ENCODE results near the gene GPR155. TPM values are rescaled to one million over a fixed set of nuclear protein-coding genes. Genes with fewer than 3 reads are reported as not detected.
"Not testable (repeated sequence)": the region's sequence is repeated elsewhere in the genome, so short reads cannot be mapped to it uniquely, and the experiment has no call there.

GPR155 gene
- total RNA-seq, 1 experiment from 2014 or later = 14.1 TPM

DNA sequence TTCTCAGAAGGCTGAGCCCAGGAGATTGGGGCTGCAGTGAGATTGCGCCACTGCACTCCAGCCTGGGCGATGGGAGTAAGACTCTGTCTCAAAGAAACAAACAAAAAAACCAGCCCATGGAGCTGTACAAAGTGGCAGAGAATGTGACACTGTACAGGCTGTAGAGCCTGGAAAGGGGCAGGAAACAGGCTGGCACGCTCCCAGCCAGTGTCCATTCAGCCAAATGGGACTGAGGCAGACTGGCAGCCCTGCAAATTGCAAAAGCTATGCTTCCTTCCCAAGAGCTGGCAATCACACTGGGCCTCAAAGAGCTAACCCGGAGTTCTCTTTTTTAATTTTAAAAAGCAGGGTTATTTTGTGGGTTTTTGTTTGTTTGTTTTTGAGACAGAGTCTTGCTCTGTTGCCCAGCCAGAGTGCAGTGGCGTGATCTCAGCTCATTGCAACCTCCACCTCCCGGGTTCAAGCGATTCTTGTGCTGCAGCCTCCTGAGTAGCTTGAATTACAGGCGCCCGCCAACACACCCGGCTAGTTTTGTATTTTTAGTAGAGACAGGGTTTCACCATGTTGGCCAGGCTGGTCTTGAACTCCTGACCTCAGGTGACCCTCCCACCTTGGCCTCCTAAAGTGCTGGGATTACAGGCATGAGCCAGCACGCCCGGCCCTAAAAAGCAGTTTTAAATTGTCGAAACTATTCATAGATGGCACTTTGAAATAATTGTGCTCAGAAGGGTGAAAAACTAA lies 48.5 kb downstream of the GPR155 start:
- no peak for DNase-seq
- no peaks in the 10 kb centered on the region for H3K9me3 ChIP-seq (replicated peaks)
- no peak overlapping the region for H3K27ac ChIP-seq
- H3K4me3 ChIP-seq = no peak overlapping the region
- H3K4me1 ChIP-seq = peaks cover 10% of the 10 kb centered on the region
- peaks cover 2% of the 10 kb centered on the region; the same call in 1 of the 2 replicates for H3K36me3 ChIP-seq
- no peaks in the 10 kb centered on the region for H3K27me3 ChIP-seq

DNA sequence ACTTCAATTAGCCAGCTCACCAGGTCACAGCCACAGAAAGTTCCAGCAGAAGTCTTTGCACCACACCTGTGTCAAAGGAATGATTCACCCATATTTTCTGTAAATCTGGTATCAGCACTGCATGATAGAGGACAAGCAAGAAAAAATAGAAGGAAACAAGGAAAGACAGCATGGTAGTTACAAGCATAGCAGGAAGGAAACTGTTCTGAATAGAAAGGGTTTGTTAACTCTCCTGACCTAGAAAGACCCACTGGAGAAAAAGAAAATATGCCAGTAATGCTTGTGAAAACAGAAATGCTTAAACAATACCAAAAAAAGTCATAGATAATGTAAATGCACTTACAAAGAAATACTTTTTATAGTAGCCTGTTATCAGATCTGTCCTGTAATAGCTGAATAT lies 50.5 kb downstream of the GPR155 start:
- Histone ChIP-seq H3K27me3 (no peaks in the 10 kb centered on the region), H3K36me3 (peaks cover 2% of the 10 kb centered on the region; the same call in 1 of the 2 replicates), H3K27ac (no peak overlapping the region), H3K9me3 (replicated peaks) (no peaks in the 10 kb centered on the region), H3K4me1 (no peaks in the 10 kb centered on the region), H3K4me3 (no peak overlapping the region)
- no peak for DNase-seq

DNA sequence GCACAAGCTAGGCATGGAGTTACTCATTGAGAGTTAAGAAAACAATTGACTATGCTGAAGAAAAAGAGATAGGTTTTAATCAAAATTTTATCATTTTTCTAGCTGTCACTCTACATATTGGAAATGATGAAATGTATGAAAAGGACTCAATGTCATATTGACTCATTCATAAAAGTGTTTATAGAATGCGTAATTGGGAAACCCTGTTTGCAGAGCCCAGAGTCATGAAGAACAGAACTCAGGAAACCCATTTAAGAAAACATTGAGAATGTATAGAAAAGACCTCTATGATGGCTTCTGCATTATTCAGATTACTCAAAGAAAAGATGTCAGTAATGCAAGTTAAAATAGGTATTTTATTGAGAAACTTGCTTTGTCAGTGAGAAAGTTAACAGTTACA lies 54.9 kb downstream of the GPR155 start:
- no peaks in the 10 kb centered on the region for H3K4me1 ChIP-seq
- H3K27ac ChIP-seq = no peak overlapping the region
- H3K27me3 ChIP-seq = no peaks in the 10 kb centered on the region
- no peak for DNase-seq
- peaks cover 2% of the 10 kb centered on the region; the same call in 1 of the 2 replicates for H3K36me3 ChIP-seq
- no peak overlapping the region for H3K4me3 ChIP-seq
- 0 out of 2 replicates have a peak, but pooled peaks cover 6% of the 10 kb centered on the region for H3K9me3 ChIP-seq (replicated peaks)

DNA sequence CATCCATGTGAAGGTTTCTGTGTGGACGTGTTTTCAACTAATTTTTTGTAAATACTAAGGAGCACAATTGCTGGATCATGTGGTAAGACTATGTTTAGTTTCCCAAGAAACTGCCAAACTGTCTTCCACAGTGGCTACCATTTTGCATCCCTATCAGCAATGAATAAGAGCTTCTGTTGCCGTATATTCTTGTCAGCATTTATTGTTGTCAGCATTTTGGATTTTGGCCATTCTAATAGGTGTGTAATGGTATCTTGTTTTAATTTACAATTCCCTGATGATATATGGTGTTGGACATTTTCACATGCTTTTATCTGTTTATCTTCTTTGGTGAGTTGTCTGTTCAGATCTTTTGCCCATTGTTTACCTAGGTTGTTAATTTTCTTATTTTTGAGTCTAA lies 56.8 kb downstream of the GPR155 start:
- Histone ChIP-seq H3K9me3 (replicated peaks) (0 out of 2 replicates have a peak, but pooled peaks cover 6% of the 10 kb centered on the region), H3K27ac (no peak overlapping the region), H3K4me1 (no peaks in the 10 kb centered on the region), H3K27me3 (no peaks in the 10 kb centered on the region), H3K36me3 (peaks cover 3% of the 10 kb centered on the region; the same call in 1 of the 2 replicates), H3K4me3 (no peak overlapping the region)
- DNase-seq = no peak

DNA sequence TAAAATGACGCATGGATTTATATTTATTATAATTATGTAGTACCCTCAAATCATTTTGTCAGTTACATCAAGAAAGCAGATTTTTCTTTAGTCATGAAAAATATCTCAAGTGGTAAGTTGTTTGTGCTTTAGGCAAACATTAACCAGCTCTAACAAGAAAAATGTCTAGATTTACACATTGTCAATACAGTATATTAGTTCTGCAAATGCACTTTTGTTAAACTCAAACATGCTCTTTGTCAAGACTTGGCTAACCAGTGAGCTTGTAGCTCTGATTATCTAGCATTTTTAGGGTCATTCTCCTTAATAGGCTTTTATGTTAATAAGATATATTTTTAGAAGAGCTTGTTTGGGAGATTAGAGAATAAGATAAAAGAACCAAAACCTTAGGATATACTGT lies 58.6 kb downstream of the GPR155 start:
- H3K27me3 ChIP-seq = no peaks in the 10 kb centered on the region

DNA sequence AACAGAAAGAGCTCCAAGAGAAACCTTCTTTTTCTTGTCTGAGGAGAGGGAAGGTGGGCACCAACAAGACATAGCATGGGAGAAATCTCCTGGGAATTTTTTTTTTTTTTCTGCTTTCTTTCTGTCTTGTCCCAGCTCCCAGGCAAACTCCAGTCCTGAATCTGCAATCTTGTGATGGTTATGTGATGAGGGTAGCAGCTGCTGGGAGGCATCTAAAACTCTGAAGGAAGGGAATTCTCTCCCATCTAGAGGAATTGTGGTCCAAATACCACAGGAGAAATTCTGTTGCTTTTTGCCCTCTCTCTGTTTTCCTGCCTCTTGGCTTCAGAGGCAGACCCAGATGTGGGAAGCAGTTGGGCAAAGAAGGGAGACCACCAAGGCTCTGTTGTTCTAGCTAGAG lies 74.6 kb downstream of the GPR155 start:
- Histone ChIP-seq H3K27ac (no peak overlapping the region), H3K27me3 (no peaks in the 10 kb centered on the region), H3K4me3 (no peak overlapping the region), H3K9me3 (replicated peaks) (no peaks in the 10 kb centered on the region), H3K36me3 (peaks cover 3% of the 10 kb centered on the region; the same call in 1 of the 2 replicates), H3K4me1 (no peaks in the 10 kb centered on the region)
- DNase-seq = peak in 1 of 2 experiments; percentile 3

More for the DNA sequence above, 58.6 kb downstream of the GPR155 start:
- H3K27ac ChIP-seq = no peak overlapping the region
- 0 out of 2 replicates have a peak, but pooled peaks cover 3% of the 10 kb centered on the region for H3K36me3 ChIP-seq
- H3K4me1 ChIP-seq = no peaks in the 10 kb centered on the region
- no peak for DNase-seq
- H3K9me3 ChIP-seq (replicated peaks) = 0 out of 2 replicates have a peak, but pooled peaks cover 6% of the 10 kb centered on the region
- no peak overlapping the region for H3K4me3 ChIP-seq

DNA sequence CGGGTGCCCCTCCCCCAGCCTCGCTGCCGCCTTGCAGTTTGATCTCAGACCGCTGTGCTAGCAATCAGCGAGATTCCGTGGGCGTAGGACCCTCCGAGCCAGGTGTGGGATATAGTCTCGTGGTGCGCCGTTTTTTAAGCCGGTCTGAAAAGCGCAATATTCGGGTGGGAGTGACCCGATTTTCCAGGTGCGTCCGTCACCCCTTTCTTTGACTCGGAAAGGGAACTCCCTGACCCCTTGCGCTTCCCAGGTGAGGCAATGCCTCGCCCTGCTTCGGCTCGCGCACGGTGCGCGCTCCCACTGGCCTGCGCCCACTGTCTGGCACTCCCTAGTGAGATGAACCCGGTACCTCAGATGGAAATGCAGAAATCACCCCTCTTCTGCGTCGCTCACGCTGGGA lies 76.8 kb downstream of the GPR155 start:
- not testable (repeated sequence) for H3K9me3 ChIP-seq (replicated peaks); H3K4me3 ChIP-seq; DNase-seq; H3K27me3 ChIP-seq; H3K27ac ChIP-seq; H3K36me3 ChIP-seq; H3K4me1 ChIP-seq

DNA sequence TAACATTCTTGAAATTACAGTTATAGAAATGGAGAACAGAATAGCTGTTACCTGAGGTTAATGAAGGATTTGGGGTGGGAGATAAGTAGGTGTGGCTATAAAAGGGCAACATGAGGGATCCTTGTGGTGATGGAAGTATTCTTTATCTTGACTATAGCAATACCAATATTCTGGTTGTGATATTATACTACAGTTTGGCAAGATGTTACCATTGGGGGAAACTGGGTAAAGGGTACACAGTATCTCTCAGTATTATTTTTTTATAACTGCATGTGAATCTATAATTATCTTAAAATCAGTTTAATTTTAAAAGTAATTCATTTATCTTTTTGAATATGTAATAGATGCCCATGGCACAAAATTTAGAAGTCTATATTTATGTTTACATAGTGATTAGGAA lies 83.2 kb downstream of the GPR155 start:
- no peaks in the 10 kb centered on the region for H3K36me3 ChIP-seq
- H3K4me3 ChIP-seq = no peak overlapping the region
- H3K27me3 ChIP-seq = no peaks in the 10 kb centered on the region
- no peaks in the 10 kb centered on the region for H3K4me1 ChIP-seq
- no peak overlapping the region for H3K27ac ChIP-seq
- no peaks in the 10 kb centered on the region for H3K9me3 ChIP-seq (replicated peaks)
- DNase-seq = no peak

DNA sequence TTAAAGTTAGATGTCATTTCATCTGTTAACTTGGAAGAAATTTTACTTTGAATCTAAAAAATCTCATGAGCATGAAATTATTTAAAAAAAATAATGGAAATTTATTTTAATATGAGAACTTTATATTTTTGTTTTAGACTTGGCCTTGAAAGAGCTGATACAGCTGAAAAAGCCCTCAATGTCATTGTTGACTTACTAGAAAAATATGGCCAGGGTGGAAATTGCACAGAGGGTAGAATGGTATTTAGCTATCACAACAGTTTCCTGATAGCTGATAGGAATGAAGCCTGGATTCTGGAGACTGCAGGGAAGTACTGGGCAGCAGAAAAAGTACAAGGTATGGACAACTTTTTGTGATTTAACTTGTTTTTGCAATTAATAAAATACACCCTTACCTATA lies 86.0 kb downstream of the GPR155 start:
- Histone ChIP-seq H3K27ac (no peak overlapping the region), H3K9me3 (replicated peaks) (no peaks in the 10 kb centered on the region), H3K36me3 (no peaks in the 10 kb centered on the region), H3K27me3 (no peaks in the 10 kb centered on the region), H3K4me3 (no peak overlapping the region), H3K4me1 (no peaks in the 10 kb centered on the region)
- no peak for DNase-seq

DNA sequence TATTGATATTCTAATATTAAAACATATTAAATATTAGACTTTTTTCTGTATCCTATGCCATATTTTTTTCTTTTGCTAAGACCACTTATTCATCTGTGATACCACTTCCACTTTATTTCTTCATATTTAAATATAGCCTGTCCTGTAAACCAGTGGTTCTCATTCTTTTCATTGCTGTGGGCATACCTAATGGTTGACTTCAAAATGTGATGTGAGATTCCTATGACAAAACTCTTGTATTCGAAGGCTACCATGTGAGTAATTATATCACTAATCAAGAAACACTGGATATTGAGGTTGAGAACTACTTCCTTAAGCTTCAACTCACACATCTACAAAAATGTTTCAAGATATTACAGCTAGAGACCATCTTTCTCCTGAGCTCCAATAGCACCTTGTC lies 87.7 kb downstream of the GPR155 start:
- H3K9me3 ChIP-seq (replicated peaks) = no peaks in the 10 kb centered on the region
- H3K36me3 ChIP-seq = no peaks in the 10 kb centered on the region
- H3K4me3 ChIP-seq = no peak overlapping the region
- H3K27ac ChIP-seq = no peak overlapping the region
- H3K27me3 ChIP-seq = no peaks in the 10 kb centered on the region
- peaks cover 2% of the 10 kb centered on the region; the same call in 1 of the 2 replicates for H3K4me1 ChIP-seq
- no peak for DNase-seq

DNA sequence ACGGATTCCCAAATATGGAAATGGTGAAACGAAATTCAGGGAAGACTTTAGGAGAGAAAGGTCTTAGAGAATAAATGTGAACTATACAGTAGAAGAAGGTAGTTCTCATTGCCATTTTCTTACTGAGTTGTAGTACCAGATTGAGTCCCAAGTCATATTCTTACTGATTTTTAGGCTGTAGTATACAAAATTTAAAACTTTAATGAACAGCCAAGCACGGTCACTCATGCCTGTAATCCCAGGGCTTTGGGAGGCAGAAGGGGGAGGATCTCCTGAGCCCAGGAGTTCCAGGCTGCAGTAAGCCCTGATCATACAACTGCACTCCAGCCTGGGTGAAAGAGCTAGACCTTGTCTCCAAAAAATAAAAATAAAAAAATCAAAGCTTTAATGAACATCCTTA lies 89.1 kb downstream of the GPR155 start:
- no peak overlapping the region for H3K27ac ChIP-seq
- H3K27me3 ChIP-seq = no peaks in the 10 kb centered on the region
- no peaks in the 10 kb centered on the region for H3K36me3 ChIP-seq
- no peaks in the 10 kb centered on the region for H3K9me3 ChIP-seq (replicated peaks)
- no peak overlapping the region for H3K4me3 ChIP-seq
- peaks cover 5% of the 10 kb centered on the region; the same call in 1 of the 2 replicates for H3K4me1 ChIP-seq
- DNase-seq = no peak

DNA sequence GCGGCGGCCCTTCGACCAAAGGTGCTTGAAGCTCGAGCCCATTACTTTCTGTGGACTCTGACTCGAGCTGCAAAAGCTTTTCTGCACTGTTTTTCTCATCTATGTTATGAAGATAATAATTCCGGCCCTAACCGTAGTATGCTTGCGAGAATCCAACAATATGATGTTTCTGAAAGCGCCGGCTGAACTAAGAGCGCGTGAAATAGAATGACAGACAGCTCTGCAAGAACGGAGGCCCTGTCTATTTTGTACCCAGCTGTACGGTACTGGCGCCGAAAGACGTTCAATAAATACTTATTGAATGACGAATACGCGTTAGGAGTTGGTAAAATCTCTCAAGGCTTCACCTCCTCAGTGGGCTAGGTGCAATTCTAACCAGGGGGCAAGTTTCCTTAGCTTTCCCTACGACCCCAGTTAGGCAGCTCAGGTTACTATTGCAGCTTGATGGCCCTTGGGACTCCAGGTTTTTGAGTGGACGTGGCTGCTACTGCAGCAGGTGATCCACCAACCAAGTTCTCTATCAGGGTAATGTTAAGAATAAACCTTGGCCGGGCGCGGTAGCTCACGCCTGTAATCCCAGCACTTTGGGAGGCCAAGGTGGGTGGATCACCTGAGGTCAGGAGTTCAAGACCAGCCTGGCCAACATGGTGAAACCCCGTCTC lies 90.7 kb downstream of the GPR155 start:
- no peaks in the 10 kb centered on the region for H3K27me3 ChIP-seq
- DNase-seq = peak in 1 of 2 experiments; percentile 3
- H3K27ac ChIP-seq = peak overlapping the region; percentile 38
- peaks cover 5% of the 10 kb centered on the region; the same call in 1 of the 2 replicates for H3K4me1 ChIP-seq
- H3K9me3 ChIP-seq (replicated peaks) = no peaks in the 10 kb centered on the region
- peak overlapping the region; percentile 79 for H3K4me3 ChIP-seq
- H3K36me3 ChIP-seq = no peaks in the 10 kb centered on the region

DNA sequence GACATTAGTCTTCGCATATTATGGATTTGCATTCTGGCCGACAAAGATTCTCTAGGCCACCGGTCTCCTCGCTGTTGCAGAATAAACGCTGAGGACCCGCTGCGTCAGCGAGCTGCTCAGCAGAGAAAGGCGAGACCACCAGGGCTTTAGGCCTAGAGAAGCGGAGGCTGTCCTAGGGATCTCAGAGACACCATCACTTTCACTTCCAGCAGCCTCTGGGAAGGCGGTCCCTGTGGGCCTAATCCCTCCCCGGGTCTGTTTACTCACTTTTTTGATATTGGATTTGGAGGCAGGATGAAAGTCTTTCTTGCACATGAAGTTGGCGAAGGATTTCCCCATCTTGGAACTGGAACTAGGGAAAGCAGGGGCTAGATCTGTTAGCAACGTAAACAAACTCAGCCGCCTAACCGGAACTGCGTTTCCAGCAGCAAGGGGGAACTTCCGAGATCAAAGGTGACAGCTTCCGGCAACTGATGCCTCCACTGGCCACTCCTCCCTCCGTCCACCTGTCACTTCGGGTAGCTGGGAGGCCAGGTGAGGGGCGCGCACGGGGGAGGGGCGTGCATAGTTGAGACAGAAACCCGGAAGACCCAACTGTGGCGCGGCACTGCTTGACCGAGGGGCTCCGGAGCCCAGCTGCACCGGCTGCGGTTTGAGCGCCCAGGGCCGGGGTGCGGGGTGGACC lies 91.4 kb downstream of the GPR155 start, which contains the start of gene SCRN3:
SCRN3 (plus strand) TSS at position 447 of the 685 bp plus-strand sequence. CDS start 2,554 bp downstream, outside the sequence.
- peak; percentile 80 to 84 for DNase-seq
- H3K27me3 ChIP-seq = no peaks in the 10 kb centered on the region

DNA sequence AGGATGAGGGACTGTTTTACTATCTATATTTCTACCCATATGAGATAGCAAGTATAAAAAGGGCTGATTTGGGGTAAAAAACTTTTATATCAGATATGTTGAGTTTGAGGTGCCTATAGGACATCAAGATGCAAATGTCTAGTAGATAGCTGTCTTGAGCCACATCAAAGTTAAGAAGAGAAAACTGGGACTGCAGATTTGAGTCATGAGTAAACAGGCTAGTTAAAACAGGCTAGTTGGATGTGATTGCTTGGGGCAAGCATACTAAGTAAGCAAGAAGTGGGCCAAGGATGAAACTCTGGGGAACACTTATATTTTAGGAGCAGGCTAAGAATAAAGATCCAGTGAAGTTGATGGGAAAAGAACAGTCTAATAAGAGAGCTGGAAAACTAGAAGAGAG lies 94.1 kb downstream of the GPR155 start:
- Histone ChIP-seq H3K4me3 (no peak overlapping the region), H3K9me3 (replicated peaks) (no peaks in the 10 kb centered on the region), H3K27me3 (no peaks in the 10 kb centered on the region), H3K27ac (no peak overlapping the region), H3K36me3 (peaks cover 6% of the 10 kb centered on the region; the same call in 1 of the 2 replicates), H3K4me1 (peaks cover 5% of the 10 kb centered on the region; the same call in 1 of the 2 replicates)
- no peak for DNase-seq

More for the DNA sequence above, 91.4 kb downstream of the GPR155 start, which contains the start of gene SCRN3:
- H3K9me3 ChIP-seq (replicated peaks) = no peaks in the 10 kb centered on the region
- H3K27ac ChIP-seq = peak within 1 kb of the TSS; percentile 38
- peaks cover 5% of the 10 kb centered on the region; the same call in 1 of the 2 replicates for H3K4me1 ChIP-seq
- no peaks in the 10 kb centered on the region for H3K36me3 ChIP-seq
- peak within 1 kb of the TSS; percentile 79 for H3K4me3 ChIP-seq
